Liver (tissue), 9 donors: ENCODE measurements around the gene PKN2. TPM values are rescaled to one million over a fixed set of nuclear protein-coding genes. Genes with fewer than 3 reads are reported as not detected.
"Not testable (repeated sequence)": the region's sequence is repeated elsewhere in the genome, so short reads cannot be mapped to it uniquely, and the experiment has no call there.

Source experiments
- DNase-seq: peaks from one replicate; pipeline ENCODE4 v3.0.0-alpha.2; 2017; ENCODE audit warnings: low spot score
- H3K27ac ChIP-seq, 2 donors: one replicate each; pipeline ENCODE4 v1.7.0; 2013; ENCODE audit warnings: inconsistent platforms in 2 of 2, low read length in 2 of 2, control low read depth in 1 of 2, low read depth in 1 of 2, mild to moderate bottlenecking in 1 of 2
- H3K27me3 ChIP-seq, 4 donors: one replicate each; pipeline versions ENCODE4 v1.6.1 to v1.7.0; 2013; ENCODE audit warnings: low read length in 3 of 4, inconsistent platforms in 1 of 4, mild to moderate bottlenecking in 1 of 4, moderate library complexity in 1 of 4; ENCODE audit not compliant: control insufficient read depth in 4 of 4, insufficient read depth in 4 of 4
- H3K36me3 ChIP-seq, 4 donors: one replicate each; pipeline versions ENCODE4 v1.6.1 to v1.7.0; 2013; ENCODE audit warnings: low read length in 3 of 4, mild to moderate bottlenecking in 3 of 4, low read depth in 1 of 4, moderate library complexity in 1 of 4; ENCODE audit not compliant: control insufficient read depth in 4 of 4, insufficient read depth in 3 of 4
- H3K4me1 ChIP-seq, 4 donors: one replicate each; pipeline versions ENCODE4 v1.6.1 to v1.7.0; 2013; ENCODE audit warnings: low read length in 3 of 4, mild to moderate bottlenecking in 3 of 4, moderate library complexity in 1 of 4; ENCODE audit not compliant: control insufficient read depth in 4 of 4, insufficient read depth in 4 of 4
- H3K4me3 ChIP-seq, 3 donors: one replicate each; pipeline versions ENCODE4 v1.6.1 to v1.7.0; 2013; ENCODE audit warnings: low read length in 3 of 3, control low read depth in 1 of 3, low read depth in 1 of 3, mild to moderate bottlenecking in 1 of 3
- H3K9ac ChIP-seq, 2 donors: one replicate each; pipeline ENCODE4 v1.7.0; 2013; ENCODE audit warnings: low read length in 2 of 2, mild to moderate bottlenecking in 2 of 2, moderate library complexity in 2 of 2, control low read depth in 1 of 2, low read depth in 1 of 2
- H3K9me3 ChIP-seq, 4 donors: one replicate each; pipeline versions ENCODE4 v1.6.1 to v1.7.0; 2013; ENCODE audit warnings: low read length in 3 of 4; ENCODE audit not compliant: control insufficient read depth in 4 of 4
- ATF3 ChIP-seq: IDR thresholded peaks from 2 replicates; pipeline ENCODE4 v1.6.1; 2016; ENCODE audit warnings: antibody characterized with exemption
- EGR1 ChIP-seq, 2 donors: IDR thresholded peaks; 2 replicates each; pipeline ENCODE4 v1.6.1; 2016 to 2018; ENCODE audit warnings: antibody characterized with exemption in 2 of 2, low read depth in 2 of 2
- FOXA1 ChIP-seq: IDR thresholded peaks from 2 replicates; pipeline ENCODE4 v1.6.1; 2016; ENCODE audit warnings: antibody characterized with exemption
- FOXA2 ChIP-seq: IDR thresholded peaks from 2 replicates; pipeline ENCODE4 v1.6.1; 2016; ENCODE audit warnings: antibody characterized with exemption
- HNF4A ChIP-seq, 2 donors: conservative IDR thresholded peaks; 2 replicates each; pipeline ENCODE4 v1.6.1; 2016; ENCODE audit warnings: antibody characterized with exemption in 2 of 2, mild to moderate bottlenecking in 2 of 2
- HNF4G ChIP-seq: IDR thresholded peaks from 2 replicates; pipeline ENCODE4 v1.6.1; 2016; ENCODE audit warnings: antibody characterized with exemption
- JUND ChIP-seq, 2 donors: IDR thresholded peaks; 2 replicates each; pipeline ENCODE4 v1.6.1; 2016; ENCODE audit warnings: antibody characterized with exemption in 2 of 2
- NR2F2 ChIP-seq: IDR thresholded peaks from 2 replicates; pipeline ENCODE4 v1.6.1; 2016; ENCODE audit warnings: antibody characterized with exemption
- RAD21 ChIP-seq, 2 donors: IDR thresholded peaks; 2 replicates each; pipeline ENCODE4 v1.6.1; 2016; ENCODE audit warnings: antibody characterized with exemption in 2 of 2, mild to moderate bottlenecking in 2 of 2
- REST ChIP-seq: IDR thresholded peaks from 2 replicates; pipeline ENCODE4 v1.6.1; 2016; ENCODE audit warnings: antibody characterized with exemption, mild to moderate bottlenecking
- RXRA ChIP-seq, 2 donors: IDR thresholded peaks; 2 replicates each; pipeline ENCODE4 v1.6.1; 2017 to 2018; ENCODE audit warnings: antibody characterized with exemption in 2 of 2, mild to moderate bottlenecking in 1 of 2
- SP1 ChIP-seq: IDR thresholded peaks from 2 replicates; pipeline ENCODE4 v1.6.1; 2018; ENCODE audit warnings: antibody characterized with exemption, mild to moderate bottlenecking
- TAF1 ChIP-seq: conservative IDR thresholded peaks from 2 replicates; pipeline ENCODE4 v1.6.1; 2016; ENCODE audit warnings: antibody characterized with exemption, mild to moderate bottlenecking
- YY1 ChIP-seq: IDR thresholded peaks from 2 replicates; pipeline ENCODE4 v1.6.1; 2016; ENCODE audit warnings: antibody characterized with exemption, mild to moderate bottlenecking
- ZBTB33 ChIP-seq: IDR thresholded peaks from 2 replicates; pipeline ENCODE4 v1.6.1; 2016; ENCODE audit warnings: antibody characterized with exemption
- WGBS: extraction: QIAGEN DNeasy Blood & Tissue Kit; methylation state at CpG from one replicate; pipeline ENCODE4 v1.1.7; 2013; 5-methylcytosine and 5-hydroxymethylcytosine counted together
- polyA plus RNA-seq, 2 donors: library from polyadenylated mRNA; stranded (reverse) in 1 of 2; unstranded in 1 of 2; fragments of 200-250 nt in 1 of 2; fragments of >200 nt in 1 of 2; fragmentation: Nextera tagmentation in 1 of 2; extraction: Ambion mirVana in 1 of 2; gene quantifications; one replicate each; pipeline versions ENCODE4 v1.2.1 to v1.2.3, GENCODE V29; 2013 to 2015
- total RNA-seq, 2 donors: library from RNA; depleted of rRNA; stranded (reverse); fragments of >200 nt; gene quantifications; one replicate each; pipeline ENCODE4 v1.2.3, GENCODE V29; 2014
- TF ChIP-seq, protein P1 (sequence below): IDR thresholded peaks from 2 replicates; pipeline ENCODE4 v1.6.1; 2016; ENCODE audit warnings: antibody characterized with exemption
- TF ChIP-seq, protein P2 (sequence below): fragments of 150-350 bp; IDR thresholded peaks from 2 replicates; pipeline ENCODE4 v1.5.1; 2017; ENCODE audit warnings: improper control_type of control experiment, low read depth, low read length; ENCODE audit not compliant: missing input control
- donor health status: healthy.
- donor health status: healthy.
- donor health status: healthy.
- donor health status: healthy.
- donor health status: healthy.

The PKN2 gene
- total and polyA plus RNA-seq, 4 donors: 4.4 to 20.7 (median 13.3) TPM

- WGBS: 82% methylated on average over 2 of the region's 2 CpGs
- H3K4me3 ChIP-seq, DNase-seq: not testable (repeated sequence)
Measured at GRCh38 chr1:88716571-88716970, 32.5 kb downstream of the PKN2 start.

DNA sequence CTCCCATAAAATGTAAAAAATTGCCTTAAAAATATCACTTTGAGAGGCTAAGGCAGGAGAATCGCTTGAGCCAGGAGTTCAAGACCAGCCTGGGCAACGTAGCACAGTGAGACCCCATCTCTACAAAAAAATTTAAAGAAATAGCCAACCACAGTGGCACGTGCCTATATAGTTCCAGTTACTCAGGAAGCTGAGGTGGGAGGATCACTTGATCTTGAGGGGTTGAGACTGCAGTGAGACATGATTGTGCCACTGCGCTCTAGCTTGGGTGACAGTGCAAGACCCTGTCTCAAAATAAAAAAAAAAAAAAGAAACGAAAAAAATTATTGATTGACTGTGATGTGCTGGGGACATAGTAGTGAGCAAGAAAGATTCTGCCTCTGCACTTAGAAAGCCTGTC, 38.4 kb downstream of the PKN2 start:
- DNase-seq: no peak
- TF ChIP-seq YY1 (no peak), NR2F2 (no peak), ZBTB33 (no peak), JUND (IDR thresholded peaks at IDR 0.05) (no peak), EGR1 (IDR thresholded peaks at IDR 0.05; ENCODE audit: low read depth in 2 of 2) (no peak), FOXA2 (no peak), ATF3 (no peak), SP1 (no peak), HNF4A (conservative IDR thresholded peaks at IDR 0.05) (no peak)
- TF ChIP-seq, protein P1, sequence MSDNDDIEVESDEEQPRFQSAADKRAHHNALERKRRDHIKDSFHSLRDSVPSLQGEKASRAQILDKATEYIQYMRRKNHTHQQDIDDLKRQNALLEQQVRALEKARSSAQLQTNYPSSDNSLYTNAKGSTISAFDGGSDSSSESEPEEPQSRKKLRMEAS: no peak
- peaks cover 0 to 2% (median 0%) of the 10 kb centered on the region in 4 donors for H3K4me1 ChIP-seq
- H3K27me3 ChIP-seq: no peaks in the 10 kb centered on the region
- H3K9me3 ChIP-seq: no peaks in the 10 kb centered on the region
- H3K9ac ChIP-seq: no peak overlapping the region
- H3K4me3 ChIP-seq: no peak overlapping the region
- H3K27ac ChIP-seq: no peak overlapping the region
- H3K36me3 ChIP-seq: no peaks in the 10 kb centered on the region
- WGBS: 89% methylated on average over 5 of the region's 5 CpGs

More at GRCh38 chr1:88716571-88716970, 32.5 kb downstream of the PKN2 start:
- H3K27me3 ChIP-seq, H3K4me1 ChIP-seq, H3K27ac ChIP-seq, H3K9me3 ChIP-seq, H3K36me3 ChIP-seq, H3K9ac ChIP-seq: not testable (repeated sequence)

DNA sequence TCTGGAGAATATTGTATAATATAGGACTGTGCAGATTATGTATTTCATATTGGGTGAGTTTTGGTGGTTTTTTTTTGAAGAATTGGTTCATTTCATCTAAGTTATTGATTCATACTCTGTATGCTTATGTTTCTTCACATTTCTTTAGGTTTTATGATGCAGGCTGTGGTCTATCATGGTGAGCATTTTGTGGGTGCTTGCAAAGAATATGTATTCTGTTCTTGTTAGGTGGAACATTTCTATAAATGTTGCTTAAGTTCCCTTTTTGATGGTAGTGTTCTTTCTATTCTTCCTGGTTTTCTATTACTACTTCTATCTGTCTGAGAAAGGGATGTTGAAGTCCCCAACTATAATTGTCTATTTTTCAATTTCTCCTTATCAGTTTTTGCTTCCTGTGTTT, 42.6 kb downstream of the PKN2 start:
- Histone ChIP-seq H3K27ac (no peak overlapping the region), H3K27me3 (no peaks in the 10 kb centered on the region), H3K4me3 (no peak overlapping the region), H3K9me3 (no peaks in the 10 kb centered on the region), H3K36me3 (peaks cover 0 to 3% (median 0%) of the 10 kb centered on the region in 4 donors), H3K9ac (no peak overlapping the region), H3K4me1 (peaks cover 2 to 13% (median 6%) of the 10 kb centered on the region in 4 donors)
- no peak for DNase-seq
- TF ChIP-seq REST (no peak), ATF3 (no peak), YY1 (no peak), HNF4G (no peak), FOXA2 (no peak), HNF4A (conservative IDR thresholded peaks at IDR 0.05) (no peak), RXRA (IDR thresholded peaks at IDR 0.05) (no peak), EGR1 (IDR thresholded peaks at IDR 0.05; ENCODE audit: low read depth in 2 of 2) (no peak), RAD21 (IDR thresholded peaks at IDR 0.05) (no peak), SP1 (no peak), JUND (IDR thresholded peaks at IDR 0.05) (no peak), ZBTB33 (no peak), TAF1 (no peak), FOXA1 (no peak)
- TF ChIP-seq, protein P2, sequence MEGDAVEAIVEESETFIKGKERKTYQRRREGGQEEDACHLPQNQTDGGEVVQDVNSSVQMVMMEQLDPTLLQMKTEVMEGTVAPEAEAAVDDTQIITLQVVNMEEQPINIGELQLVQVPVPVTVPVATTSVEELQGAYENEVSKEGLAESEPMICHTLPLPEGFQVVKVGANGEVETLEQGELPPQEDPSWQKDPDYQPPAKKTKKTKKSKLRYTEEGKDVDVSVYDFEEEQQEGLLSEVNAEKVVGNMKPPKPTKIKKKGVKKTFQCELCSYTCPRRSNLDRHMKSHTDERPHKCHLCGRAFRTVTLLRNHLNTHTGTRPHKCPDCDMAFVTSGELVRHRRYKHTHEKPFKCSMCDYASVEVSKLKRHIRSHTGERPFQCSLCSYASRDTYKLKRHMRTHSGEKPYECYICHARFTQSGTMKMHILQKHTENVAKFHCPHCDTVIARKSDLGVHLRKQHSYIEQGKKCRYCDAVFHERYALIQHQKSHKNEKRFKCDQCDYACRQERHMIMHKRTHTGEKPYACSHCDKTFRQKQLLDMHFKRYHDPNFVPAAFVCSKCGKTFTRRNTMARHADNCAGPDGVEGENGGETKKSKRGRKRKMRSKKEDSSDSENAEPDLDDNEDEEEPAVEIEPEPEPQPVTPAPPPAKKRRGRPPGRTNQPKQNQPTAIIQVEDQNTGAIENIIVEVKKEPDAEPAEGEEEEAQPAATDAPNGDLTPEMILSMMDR: no peak
- TF ChIP-seq, protein P1: no peak
